HepG2 (cell line): ENCODE results near the gene SMIM13. TPM values are rescaled to one million over a fixed set of nuclear protein-coding genes. Genes with fewer than 3 reads are reported as not detected.
A peak's percentile ranks its signal among the peaks of the same experiment; 100 is the strongest.

Experiments used
- DRAP1 ChIP-seq: IDR thresholded peaks from 2 replicates; pipeline ENCODE4 v1.6.1; 2016; ENCODE audit warnings: missing genetic modification reagents, missing compliant biosample characterization
- EED ChIP-seq: sonication (generic); formaldehyde crosslinking; IDR thresholded peaks from 2 replicates; pipeline ENCODE4 v1.5.0; 2020; ENCODE audit warnings: mild to moderate bottlenecking, missing genetic modification reagents
- IRF2 ChIP-seq: IDR thresholded peaks from 2 replicates; pipeline ENCODE4 v1.6.1; 2018; ENCODE audit warnings: missing genetic modification reagents, missing compliant biosample characterization
- KDM1A ChIP-seq: IDR thresholded peaks from 2 replicates; pipeline ENCODE4 v1.6.1; 2016; ENCODE audit warnings: missing compliant biosample characterization
- KDM4B ChIP-seq: sonication (generic); formaldehyde crosslinking; IDR thresholded peaks from 2 replicates; pipeline ENCODE4 v1.4.0; 2020; ENCODE audit warnings: missing genetic modification reagents
- MBD4 ChIP-seq: IDR thresholded peaks from 2 replicates; pipeline ENCODE4 v1.6.1; 2012; ENCODE audit warnings: low read length, inconsistent platforms, borderline replicate concordance
- RFX3 ChIP-seq: IDR thresholded peaks from 2 replicates; pipeline ENCODE4 v1.6.1; 2016; ENCODE audit warnings: missing biosample characterization, missing genetic modification reagents
- SMAD9 ChIP-seq: sonication (generic); formaldehyde crosslinking; IDR thresholded peaks from 2 replicates; pipeline ENCODE4 v1.5.1; 2020; ENCODE audit warnings: mild to moderate bottlenecking, missing genetic modification reagents
- SP140L ChIP-seq: sonication (generic); formaldehyde crosslinking; IDR thresholded peaks from 2 replicates; pipeline ENCODE4 v1.4.0; 2020; ENCODE audit warnings: missing genetic modification reagents, borderline replicate concordance
- TBX2 ChIP-seq: sonication (generic); formaldehyde crosslinking; IDR thresholded peaks from 2 replicates; pipeline ENCODE4 v1.5.0; 2020; ENCODE audit warnings: missing genetic modification reagents, mild to moderate bottlenecking, borderline replicate concordance
- ZBED4 ChIP-seq: sonication (generic); formaldehyde crosslinking; IDR thresholded peaks from 2 replicates; pipeline ENCODE4 v1.4.0; 2020; ENCODE audit warnings: missing genetic modification reagents, borderline replicate concordance
- ZKSCAN1 ChIP-seq: fragments of 150-350 bp; IDR thresholded peaks from 2 replicates; pipeline ENCODE4 v1.6.1; 2014; ENCODE audit warnings: low read length
- ZNF124 ChIP-seq: sonication (generic); formaldehyde crosslinking; IDR thresholded peaks from 2 replicates; pipeline ENCODE4 v1.4.0; 2020; ENCODE audit warnings: missing genetic modification reagents
- ZNF337 ChIP-seq: sonication (generic); formaldehyde crosslinking; IDR thresholded peaks from 2 replicates; pipeline ENCODE4 v1.5.1; 2020; ENCODE audit warnings: missing genetic modification reagents, low read depth, mild to moderate bottlenecking, borderline replicate concordance
- ZNF513 ChIP-seq: sonication (generic); formaldehyde crosslinking; conservative IDR thresholded peaks from 2 replicates; pipeline ENCODE4 v1.5.0; 2020; ENCODE audit warnings: missing genetic modification reagents
- ZNF709 ChIP-seq: sonication (generic); formaldehyde crosslinking; IDR thresholded peaks from 2 replicates; pipeline ENCODE4 v1.5.0; 2020; ENCODE audit warnings: mild to moderate bottlenecking, missing genetic modification reagents
- ZNF713 ChIP-seq: sonication (generic); formaldehyde crosslinking; IDR thresholded peaks from 2 replicates; pipeline ENCODE4 v1.4.0; 2020; ENCODE audit warnings: mild to moderate bottlenecking, missing genetic modification reagents
- polyA plus RNA-seq, 8 experiments: library from polyadenylated mRNA; depleted of rRNA in 3 of 8; stranded (reverse) in 7 of 8; unstranded in 1 of 8; fragments of >200 nt; fragmentation: Illumina TruSeq in 4 of 8; extraction: Trizol in 4 of 8; gene quantifications; 2 replicates each; pipeline versions ENCODE4 v1.2.1 to v1.2.3, GENCODE V29; 2011 to 2016; ENCODE audit warnings: low read depth in 4 of 8, missing spikeins in 1 of 8, mixed read lengths in 1 of 8; ENCODE audit not compliant: insufficient read depth in 1 of 8
- total RNA-seq, 5 experiments: library from RNA; depleted of rRNA; stranded (reverse); fragments of >200 nt; fragmentation: Illumina TruSeq; extraction: Trizol; gene quantifications; 2 replicates each; pipeline ENCODE4 v1.2.3, GENCODE V29; 2016; ENCODE audit warnings: low read depth in 1 of 5
- TF ChIP-seq, protein P1 (sequence below): sonication (generic); formaldehyde crosslinking; IDR thresholded peaks from 2 replicates; pipeline ENCODE4 v1.8.0; 2022; ENCODE audit warnings: mild to moderate bottlenecking, missing genetic modification reagents
- TF ChIP-seq, protein P2 (sequence below): sonication (generic); formaldehyde crosslinking; IDR thresholded peaks from 2 replicates; pipeline ENCODE4 v1.8.0; 2022; ENCODE audit warnings: mild to moderate bottlenecking, missing genetic modification reagents, moderate library complexity
- TF ChIP-seq, protein P3 (sequence below): sonication (generic); formaldehyde crosslinking; IDR thresholded peaks from 2 replicates; pipeline ENCODE4 v1.5.0; 2020; ENCODE audit warnings: missing genetic modification reagents, mild to moderate bottlenecking, borderline replicate concordance

SMIM13 gene
- total and polyA plus RNA-seq, 2 of the 13 experiments (the other 11 are each of a cell fraction or from before 2014, with no cell fraction given), result 2.7 to 10.2 TPM

DNA sequence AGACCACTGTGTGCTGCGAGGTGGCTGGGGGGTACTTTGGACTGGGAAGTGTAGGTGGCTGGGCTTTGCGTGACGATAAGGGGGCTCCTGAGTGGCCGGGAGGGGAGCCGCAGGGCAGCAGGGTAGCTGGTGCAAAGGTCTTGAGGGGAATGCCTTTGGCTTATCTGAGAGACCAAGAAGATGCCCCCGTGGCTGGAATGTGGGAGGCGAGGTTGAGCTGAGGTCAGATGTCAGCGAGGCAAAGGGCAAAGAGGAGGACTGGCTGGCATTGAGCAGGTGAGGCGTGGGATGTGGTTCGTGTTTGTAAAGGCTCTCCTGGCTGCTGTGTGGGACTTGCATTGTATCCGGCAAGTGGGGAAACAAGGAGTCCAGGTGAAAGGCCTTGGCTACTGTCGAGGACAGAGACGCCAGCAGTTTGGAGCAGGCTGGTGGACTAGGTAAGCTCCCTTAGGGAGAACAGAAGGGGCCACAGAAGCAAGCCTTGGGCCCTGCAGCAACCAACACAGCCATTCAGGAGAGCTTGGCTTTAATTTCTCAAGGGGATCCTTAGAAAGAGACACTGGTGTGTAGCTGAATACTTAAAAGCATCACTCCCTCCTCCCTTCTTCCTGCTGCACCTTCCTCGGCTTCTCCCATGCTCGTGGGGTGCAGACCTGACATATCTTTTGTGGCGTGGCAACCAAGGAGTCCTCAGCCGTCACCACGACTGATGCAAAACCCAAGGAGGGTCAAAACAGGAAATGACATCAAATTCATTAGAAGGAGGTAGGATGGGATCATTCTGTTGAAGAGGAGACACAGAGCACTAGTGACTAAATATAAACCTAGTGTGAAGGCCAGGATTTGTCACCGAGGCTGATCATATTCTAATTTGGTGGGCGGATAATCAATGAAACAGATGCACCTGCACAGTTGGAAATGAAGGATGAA lies 71.3 kb downstream of the SMIM13 start (continued):
- TF ChIP-seq, protein P1, sequence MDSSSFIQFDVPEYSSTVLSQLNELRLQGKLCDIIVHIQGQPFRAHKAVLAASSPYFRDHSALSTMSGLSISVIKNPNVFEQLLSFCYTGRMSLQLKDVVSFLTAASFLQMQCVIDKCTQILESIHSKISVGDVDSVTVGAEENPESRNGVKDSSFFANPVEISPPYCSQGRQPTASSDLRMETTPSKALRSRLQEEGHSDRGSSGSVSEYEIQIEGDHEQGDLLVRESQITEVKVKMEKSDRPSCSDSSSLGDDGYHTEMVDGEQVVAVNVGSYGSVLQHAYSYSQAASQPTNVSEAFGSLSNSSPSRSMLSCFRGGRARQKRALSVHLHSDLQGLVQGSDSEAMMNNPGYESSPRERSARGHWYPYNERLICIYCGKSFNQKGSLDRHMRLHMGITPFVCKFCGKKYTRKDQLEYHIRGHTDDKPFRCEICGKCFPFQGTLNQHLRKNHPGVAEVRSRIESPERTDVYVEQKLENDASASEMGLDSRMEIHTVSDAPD (CRISPR knock-in tag), result no peak; the same call in 1 of the 2 replicates
- TF ChIP-seq, protein P2, sequence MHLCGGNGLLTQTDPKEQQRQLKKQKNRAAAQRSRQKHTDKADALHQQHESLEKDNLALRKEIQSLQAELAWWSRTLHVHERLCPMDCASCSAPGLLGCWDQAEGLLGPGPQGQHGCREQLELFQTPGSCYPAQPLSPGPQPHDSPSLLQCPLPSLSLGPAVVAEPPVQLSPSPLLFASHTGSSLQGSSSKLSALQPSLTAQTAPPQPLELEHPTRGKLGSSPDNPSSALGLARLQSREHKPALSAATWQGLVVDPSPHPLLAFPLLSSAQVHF (CRISPR knock-in tag), result no peak
- TF ChIP-seq ZBED4 (no peak), ZNF713 (CRISPR knock-in tag) (no peak), SMAD9 (CRISPR knock-in tag) (no peak), KDM1A (CRISPR knock-in tag) (no peak), TBX2 (peak; percentile 13; the same call in 1 of the 2 replicates), ZKSCAN1 (no peak), ZNF709 (CRISPR knock-in tag) (no peak), EED (CRISPR knock-in tag) (no peak), IRF2 (no peak), KDM4B (no peak), RFX3 (CRISPR knock-in tag) (no peak), SP140L (CRISPR knock-in tag) (no peak), DRAP1 (CRISPR knock-in tag) (no peak), MBD4 (no peak), ZNF124 (CRISPR knock-in tag) (no peak), ZNF513 (CRISPR knock-in tag) (no peak), ZNF337 (no peak)
- TF ChIP-seq, protein P3, sequence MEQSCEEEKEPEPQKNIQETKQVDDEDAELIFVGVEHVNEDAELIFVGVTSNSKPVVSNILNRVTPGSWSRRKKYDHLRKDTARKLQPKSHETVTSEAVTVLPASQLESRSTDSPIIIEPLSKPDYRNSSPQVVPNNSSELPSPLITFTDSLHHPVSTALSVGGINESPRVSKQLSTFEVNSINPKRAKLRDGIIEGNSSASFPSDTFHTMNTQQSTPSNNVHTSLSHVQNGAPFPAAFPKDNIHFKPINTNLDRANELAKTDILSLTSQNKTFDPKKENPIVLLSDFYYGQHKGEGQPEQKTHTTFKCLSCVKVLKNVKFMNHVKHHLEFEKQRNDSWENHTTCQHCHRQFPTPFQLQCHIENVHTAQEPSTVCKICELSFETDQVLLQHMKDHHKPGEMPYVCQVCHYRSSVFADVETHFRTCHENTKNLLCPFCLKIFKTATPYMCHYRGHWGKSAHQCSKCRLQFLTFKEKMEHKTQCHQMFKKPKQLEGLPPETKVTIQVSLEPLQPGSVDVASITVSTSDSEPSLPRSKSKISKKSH, result 0 out of 2 replicates have a peak, but pooled peaks have one; percentile 52
